Medulla oblongata (tissue), 1 donor: ENCODE results near the gene TRIM58.

ENCODE experiments used
- DNase-seq: peaks from one replicate; pipeline ENCODE4 v3.0.0-alpha.2; 2015; ENCODE audit errors: extremely low spot score

The TRIM58 gene

DNA sequence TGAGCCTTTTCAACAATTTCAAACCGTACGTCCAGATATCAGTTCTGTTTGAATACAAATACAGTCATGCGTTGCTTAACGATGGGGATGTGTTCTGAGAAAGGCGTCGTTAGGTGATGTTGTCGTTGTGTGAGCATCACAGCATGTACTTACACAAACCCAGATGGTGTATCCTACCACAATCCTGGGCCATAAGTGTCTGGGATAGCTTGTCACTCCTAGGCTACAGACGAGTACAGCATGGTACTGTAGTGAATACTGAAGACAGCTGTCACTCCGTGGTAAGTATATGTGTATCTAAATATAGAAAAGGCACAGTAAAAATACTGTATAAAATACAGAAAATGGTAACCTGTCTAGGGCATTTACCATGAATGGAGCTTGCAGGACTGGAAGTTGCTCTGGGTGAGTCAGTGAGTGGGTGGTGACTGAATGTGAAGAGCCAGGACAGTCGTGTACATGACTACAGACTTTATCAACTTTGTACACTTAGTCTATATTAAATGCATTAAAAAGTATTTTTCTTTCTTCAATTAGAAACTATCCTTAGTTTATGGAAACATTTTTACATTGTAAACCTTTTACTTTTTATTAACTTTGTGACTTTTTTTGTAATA, 27.9 kb downstream of the TRIM58 start:
- no peak for DNase-seq

- no peak for DNase-seq
Measured at GRCh38 chr1:247895163-247895637, 38.2 kb downstream of the TRIM58 start, which contains the start of gene OR2W3. Gene OR2W3 (plus strand): TSS chr1:247895587. CDS start chr1:247895587, 0 bp downstream.

DNA sequence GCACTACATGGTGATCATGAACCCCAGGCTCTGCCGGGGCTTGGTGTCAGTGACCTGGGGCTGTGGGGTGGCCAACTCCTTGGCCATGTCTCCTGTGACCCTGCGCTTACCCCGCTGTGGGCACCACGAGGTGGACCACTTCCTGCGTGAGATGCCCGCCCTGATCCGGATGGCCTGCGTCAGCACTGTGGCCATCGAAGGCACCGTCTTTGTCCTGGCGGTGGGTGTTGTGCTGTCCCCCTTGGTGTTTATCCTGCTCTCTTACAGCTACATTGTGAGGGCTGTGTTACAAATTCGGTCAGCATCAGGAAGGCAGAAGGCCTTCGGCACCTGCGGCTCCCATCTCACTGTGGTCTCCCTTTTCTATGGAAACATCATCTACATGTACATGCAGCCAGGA, 39.0 kb downstream of the TRIM58 start:
- DNase-seq: no peak

DNA sequence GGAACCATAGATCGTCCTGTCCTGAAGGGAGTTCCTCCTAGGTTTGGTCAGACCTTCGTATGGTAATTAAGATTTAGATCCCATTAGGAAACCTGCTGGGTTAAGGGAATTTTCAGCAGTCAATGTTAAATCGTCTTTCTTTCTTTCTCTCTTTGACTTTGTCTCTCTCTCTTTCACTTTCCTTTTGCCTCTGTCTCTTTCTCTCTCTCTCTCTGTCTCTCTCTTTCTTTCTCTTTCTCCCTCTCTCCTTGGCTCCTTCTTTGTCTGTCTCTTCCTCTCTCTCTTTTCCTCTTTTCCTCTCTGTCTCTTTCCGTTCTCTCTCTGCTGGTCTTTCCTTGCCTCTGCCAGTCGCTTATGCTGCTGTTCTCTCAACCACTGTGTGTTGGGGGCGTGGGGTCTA, 47.1 kb downstream of the TRIM58 start:
- no peak for DNase-seq

DNA sequence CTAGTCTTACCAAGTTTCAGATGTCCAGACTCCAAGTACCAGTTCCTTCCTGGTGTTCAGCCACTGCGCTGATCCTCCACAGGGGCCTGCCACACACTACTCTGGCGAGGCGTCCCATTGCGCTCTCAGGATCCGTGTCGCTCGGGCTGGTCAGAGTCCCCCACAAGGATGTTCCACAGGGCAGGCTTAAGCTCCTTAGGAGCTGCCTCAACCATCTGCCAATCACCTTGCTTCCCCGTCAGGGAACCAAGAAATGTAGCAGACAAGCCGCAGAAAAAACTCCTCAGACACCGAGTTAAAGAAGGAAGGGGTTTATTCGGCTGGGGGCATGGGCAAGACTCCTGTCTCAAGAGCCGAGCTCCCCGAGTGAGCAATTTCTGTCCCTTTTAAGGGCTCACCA, 48.2 kb downstream of the TRIM58 start:
- no peak for DNase-seq

DNA sequence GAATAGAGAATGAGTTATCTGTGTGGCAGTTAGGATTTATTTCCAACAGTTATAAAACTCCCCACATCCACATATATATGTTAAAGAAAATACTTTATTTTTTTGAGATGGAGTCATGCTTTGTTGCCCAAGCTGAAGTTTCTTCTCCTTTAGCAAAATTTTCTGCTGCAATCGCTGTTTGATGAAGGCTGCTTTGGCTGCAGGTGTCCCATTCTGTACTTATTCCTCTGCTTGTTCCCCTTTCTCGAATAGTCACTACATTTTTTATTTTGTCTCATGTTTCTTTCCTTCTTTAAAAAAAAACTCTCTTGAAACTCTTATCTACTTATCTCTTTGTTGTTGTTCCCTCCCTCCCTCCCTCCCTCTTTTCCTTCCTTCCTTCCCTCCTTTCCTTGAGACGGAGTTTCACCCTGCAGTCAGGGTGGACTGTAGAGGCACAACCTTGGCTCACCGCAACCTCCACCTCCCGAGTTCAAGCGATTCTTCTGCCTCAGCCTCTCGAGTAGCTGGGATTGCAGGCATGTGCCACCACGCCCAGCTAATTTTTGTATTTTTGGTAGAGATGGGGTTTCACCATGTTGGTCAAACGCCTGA, 49.0 kb downstream of the TRIM58 start:
- no peak for DNase-seq

DNA sequence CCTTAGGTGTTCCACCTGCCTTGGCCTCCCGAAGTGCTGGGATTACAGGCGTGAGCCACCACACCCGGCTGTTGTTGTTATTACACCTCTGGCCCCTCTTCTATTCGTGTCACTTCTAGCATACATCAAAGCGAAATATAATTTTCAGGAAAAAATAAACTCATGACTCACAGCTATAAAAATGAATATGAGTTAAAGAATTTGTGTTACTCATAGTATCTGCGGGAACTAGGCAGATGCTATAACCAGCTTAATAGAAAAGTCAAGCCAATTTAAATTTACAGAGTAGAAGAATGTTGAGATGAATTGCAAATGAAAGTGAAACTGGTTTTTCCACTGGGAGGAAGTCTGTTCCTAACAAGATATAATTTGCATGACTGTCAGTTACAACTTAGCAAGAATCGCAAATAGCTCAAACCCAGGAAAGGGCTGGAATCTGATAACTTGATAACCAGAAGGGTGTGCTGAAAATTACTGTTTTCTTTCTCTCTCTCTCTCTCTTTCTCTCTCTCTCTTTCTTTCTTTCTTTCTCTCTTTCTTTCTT, 49.6 kb downstream of the TRIM58 start:
- DNase-seq: no peak

- DNase-seq: no peak
Measured at GRCh38 chr1:247908766-247909165, 51.8 kb downstream of the TRIM58 start.

DNA sequence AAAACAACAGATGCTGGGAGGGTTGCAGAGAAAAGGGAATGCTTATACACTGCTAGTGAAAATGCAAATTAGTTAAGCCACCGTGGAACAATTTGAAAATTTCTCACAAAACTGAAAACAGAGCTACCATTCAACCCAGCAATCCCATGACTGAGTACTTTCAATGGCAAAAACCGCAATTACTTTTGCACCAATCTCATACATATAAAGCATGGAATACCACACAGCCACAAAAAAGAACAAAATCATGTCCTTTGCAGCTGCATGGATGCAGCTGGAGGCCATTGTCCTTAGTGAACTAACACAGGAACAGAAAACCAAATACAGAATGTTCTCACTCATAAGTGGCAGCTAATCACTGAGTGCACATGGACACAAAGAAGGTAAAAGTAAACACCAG, 56.8 kb downstream of the TRIM58 start:
- no peak for DNase-seq

- no peak for DNase-seq
Measured at GRCh38 chr1:247914941-247915662, 58.1 kb downstream of the TRIM58 start.

GRCh38 chr1:247919952-247920351, 63.0 kb downstream of the TRIM58 start, which contains the start of gene OR2T8:
Gene OR2T8 (plus strand): TSS chr1:247920252. CDS start chr1:247921018, 766 bp downstream.
- DNase-seq: no peak

DNA sequence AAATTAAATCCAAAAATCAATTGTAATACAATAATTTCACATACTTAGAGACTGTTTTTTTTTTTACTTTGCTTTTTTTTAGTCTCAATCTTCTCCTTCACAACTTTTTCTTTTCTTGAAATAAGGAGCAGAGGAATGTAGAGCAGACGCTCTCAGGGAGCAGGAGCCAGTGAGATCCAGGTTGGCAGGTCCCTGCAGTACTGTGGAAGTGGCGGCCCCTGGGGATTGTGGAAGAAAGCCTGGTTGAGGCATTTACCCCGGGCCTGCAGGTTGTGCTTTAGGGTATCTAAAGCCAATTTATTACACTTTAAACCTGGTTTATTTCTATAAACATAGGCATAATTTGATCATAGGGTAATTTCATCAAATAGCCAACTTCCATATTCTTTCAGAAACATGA, 67.0 kb downstream of the TRIM58 start:
- no peak for DNase-seq

- no peak for DNase-seq
Measured at GRCh38 chr1:247924868-247925267, 67.9 kb downstream of the TRIM58 start, which contains the start of gene OR2AJ1. Gene OR2AJ1 (plus strand): TSS chr1:247924889. CDS start chr1:247933769, 8,880 bp downstream.
